Activated CD8-positive, alpha-beta T cell treated with anti-CD3 and anti-CD28 coated beads for 36 hours (primary cell): ENCODE results near the gene SNCB. TPM values are rescaled to one million over a fixed set of nuclear protein-coding genes. Genes with fewer than 3 reads are reported as not detected.

ENCODE experiments used
- ATAC-seq: fragments of 200-7000 bp; cut with Tn5 transposase; one replicate; pipeline ENCODE4 v1.10.0; 2021; ENCODE audit warnings: mild to moderate bottlenecking, moderate library complexity
- CTCF ChIA-PET: fragments of 350-600 bp; sonication (Branson Sonifier 250); formaldehyde crosslinking; loops from one replicate; lab custom pipeline; 2021; ENCODE audit warnings: antibody characterized with exemption; lab: Charles Lee
- POLR2A ChIA-PET: fragments of 350-600 bp; sonication (Branson Sonifier 250); formaldehyde crosslinking; loops from one replicate; lab custom pipeline; 2021; ENCODE audit warnings: antibody characterized with exemption; lab: Charles Lee
- DNase-seq: peaks from one replicate; pipeline ENCODE4 v3.0.0-alpha.2; 2020
- H3K27ac Mint-ChIP-seq: one replicate; pipeline ENCODE4 v1.8.0; 2021; ENCODE audit warnings: mild to moderate bottlenecking, mixed read lengths
- H3K27me3 Mint-ChIP-seq: one replicate; pipeline ENCODE4 v1.8.0; 2021; ENCODE audit warnings: mixed read lengths
- H3K36me3 Mint-ChIP-seq: one replicate; pipeline ENCODE4 v1.8.0; 2021; ENCODE audit warnings: low read depth, mixed read lengths
- H3K4me1 Mint-ChIP-seq: one replicate; pipeline ENCODE4 v1.8.0; 2021; ENCODE audit warnings: low read depth, mixed read lengths
- H3K4me3 Mint-ChIP-seq: one replicate; pipeline ENCODE4 v1.8.0; 2021; ENCODE audit warnings: mild to moderate bottlenecking, moderate library complexity, mixed read lengths
- H3K9me3 Mint-ChIP-seq: one replicate; pipeline ENCODE4 v1.8.0; 2021; ENCODE audit warnings: mixed read lengths
- intact Hi-C: fragments of 100-400 bp; cut with micrococcal nuclease; formaldehyde crosslinking; loops from one replicate; pipeline ENCODE4 v1.10.0; 2022
- total RNA-seq, 2 experiments: library from RNA; stranded (reverse); gene quantifications; one replicate each; pipeline ENCODE4 v1.2.3, GENCODE V29; 2021
- TF ChIP-seq, protein P1 (sequence below): fragments of 200-600 bp; IDR thresholded peaks from one replicate; pipeline ENCODE4 v1.8.0; 2022; ENCODE audit warnings: antibody characterized with exemption, mild to moderate bottlenecking

Gene SNCB
- total RNA-seq, 2 experiments from 2014 or later, result 0.69 to 0.79 TPM

DNA sequence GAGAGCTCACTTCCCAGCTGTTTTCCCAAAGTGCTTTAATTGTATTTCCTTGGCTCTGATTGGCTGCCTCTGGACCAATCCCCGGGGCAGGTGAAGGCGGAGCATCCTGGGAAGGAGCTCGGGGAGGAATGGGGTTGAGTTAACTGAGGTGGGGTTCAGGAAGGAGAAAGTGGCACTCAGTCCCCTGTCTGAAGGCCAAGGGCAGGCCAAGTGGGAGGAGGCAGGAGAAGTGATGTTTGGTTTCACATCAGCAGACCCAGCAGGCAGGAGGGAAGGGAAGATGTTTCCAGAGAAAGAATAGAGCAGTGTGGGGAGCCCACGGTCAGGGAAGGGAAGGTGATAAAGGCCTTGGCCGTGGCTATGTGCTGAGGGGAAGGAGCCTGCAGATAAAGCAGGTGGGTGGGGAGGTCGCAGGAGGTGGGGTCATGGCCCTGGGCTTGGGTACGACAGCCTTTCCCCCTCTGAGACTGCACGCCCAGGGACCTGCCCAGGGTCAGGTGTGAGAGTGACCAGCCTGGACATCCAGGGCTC lies 20.1 kb upstream of the SNCB start:
- intact Hi-C loops, result no loop called here
- POLR2A ChIA-PET, result interaction anchor here (1.0 to 1.3 kb wide), 2 partner anchors 8 to 246 kb away, joined by 3 to 5 read pairs; no protein-coding TSS in a partner anchor
- TF ChIP-seq, protein P1, sequence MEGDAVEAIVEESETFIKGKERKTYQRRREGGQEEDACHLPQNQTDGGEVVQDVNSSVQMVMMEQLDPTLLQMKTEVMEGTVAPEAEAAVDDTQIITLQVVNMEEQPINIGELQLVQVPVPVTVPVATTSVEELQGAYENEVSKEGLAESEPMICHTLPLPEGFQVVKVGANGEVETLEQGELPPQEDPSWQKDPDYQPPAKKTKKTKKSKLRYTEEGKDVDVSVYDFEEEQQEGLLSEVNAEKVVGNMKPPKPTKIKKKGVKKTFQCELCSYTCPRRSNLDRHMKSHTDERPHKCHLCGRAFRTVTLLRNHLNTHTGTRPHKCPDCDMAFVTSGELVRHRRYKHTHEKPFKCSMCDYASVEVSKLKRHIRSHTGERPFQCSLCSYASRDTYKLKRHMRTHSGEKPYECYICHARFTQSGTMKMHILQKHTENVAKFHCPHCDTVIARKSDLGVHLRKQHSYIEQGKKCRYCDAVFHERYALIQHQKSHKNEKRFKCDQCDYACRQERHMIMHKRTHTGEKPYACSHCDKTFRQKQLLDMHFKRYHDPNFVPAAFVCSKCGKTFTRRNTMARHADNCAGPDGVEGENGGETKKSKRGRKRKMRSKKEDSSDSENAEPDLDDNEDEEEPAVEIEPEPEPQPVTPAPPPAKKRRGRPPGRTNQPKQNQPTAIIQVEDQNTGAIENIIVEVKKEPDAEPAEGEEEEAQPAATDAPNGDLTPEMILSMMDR, result no peak

DNA sequence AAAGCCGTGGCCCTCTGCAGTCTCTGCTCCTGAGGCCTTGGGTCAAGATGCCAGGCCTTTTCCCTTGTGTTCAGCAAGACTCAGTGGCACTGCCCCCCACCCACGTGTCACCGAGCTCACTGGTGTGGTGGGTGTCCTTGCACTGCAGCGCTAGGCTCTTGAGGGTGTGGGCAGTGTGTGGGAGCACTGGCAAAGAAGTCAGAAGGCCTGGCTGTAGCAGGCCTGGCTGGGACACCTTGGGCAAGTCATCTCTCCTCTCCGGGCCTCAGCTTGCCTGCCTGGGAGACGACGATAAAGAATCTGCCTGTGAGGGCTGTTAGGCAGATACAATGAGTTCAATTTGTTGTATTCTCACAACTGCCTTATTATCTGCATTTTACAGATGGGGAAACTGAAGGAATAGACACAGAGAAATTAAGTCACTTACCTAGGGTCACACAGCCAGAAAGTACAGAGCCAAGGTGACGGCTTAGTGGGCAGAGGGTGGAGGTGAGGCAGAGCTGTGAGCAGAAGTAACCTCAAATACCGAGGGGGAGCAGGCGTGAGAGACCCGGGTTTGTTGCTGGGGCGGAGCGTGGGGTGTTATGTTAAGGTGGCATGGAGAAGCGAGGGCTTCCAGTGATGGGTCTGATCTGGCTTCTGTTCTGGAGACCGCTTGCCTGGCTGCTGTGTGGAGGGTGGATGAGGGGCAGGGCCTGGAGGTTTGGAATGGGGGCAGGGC lies 18.3 kb upstream of the SNCB start:
- no peaks in the 10 kb centered on the region for H3K9me3 Mint-ChIP-seq
- TF ChIP-seq, protein P1, result no peak
- peak overlapping the region; percentile 83 for H3K4me3 Mint-ChIP-seq
- H3K36me3 Mint-ChIP-seq, result peaks cover 8% of the 10 kb centered on the region
- peak overlapping the region; percentile 57 for H3K27ac Mint-ChIP-seq
- intact Hi-C loops, result no loop called here
- ChIA-PET CTCF (interaction anchor here (1.4 to 7.8 kb wide), 2 partner anchors 11 to 232 kb away, joined by 3 to 54 read pairs; no protein-coding TSS in a partner anchor), POLR2A (interaction anchor here (1.0 kb wide), 1 partner anchor 48 kb away, joined by 3 read pairs; no protein-coding TSS in a partner anchor)
- DNase-seq (peak; percentile 65), ATAC-seq (no peak)
- no peaks in the 10 kb centered on the region for H3K27me3 Mint-ChIP-seq
- peaks cover 62% of the 10 kb centered on the region for H3K4me1 Mint-ChIP-seq

More for the DNA sequence above, 20.1 kb upstream of the SNCB start:
- no peak overlapping the region for H3K4me3 Mint-ChIP-seq
- peaks cover 78% of the 10 kb centered on the region for H3K4me1 Mint-ChIP-seq
- DNase-seq (no peak), ATAC-seq (no peak)
- peak overlapping the region; percentile 9 for H3K27ac Mint-ChIP-seq
- peaks cover 10% of the 10 kb centered on the region for H3K36me3 Mint-ChIP-seq
- no peaks in the 10 kb centered on the region for H3K27me3 Mint-ChIP-seq
- no peaks in the 10 kb centered on the region for H3K9me3 Mint-ChIP-seq
- CTCF ChIA-PET, result interaction anchor here (2.9 to 7.8 kb wide), 2 partner anchors 9 to 10 kb away, joined by 15 to 54 read pairs; no protein-coding TSS in a partner anchor

DNA sequence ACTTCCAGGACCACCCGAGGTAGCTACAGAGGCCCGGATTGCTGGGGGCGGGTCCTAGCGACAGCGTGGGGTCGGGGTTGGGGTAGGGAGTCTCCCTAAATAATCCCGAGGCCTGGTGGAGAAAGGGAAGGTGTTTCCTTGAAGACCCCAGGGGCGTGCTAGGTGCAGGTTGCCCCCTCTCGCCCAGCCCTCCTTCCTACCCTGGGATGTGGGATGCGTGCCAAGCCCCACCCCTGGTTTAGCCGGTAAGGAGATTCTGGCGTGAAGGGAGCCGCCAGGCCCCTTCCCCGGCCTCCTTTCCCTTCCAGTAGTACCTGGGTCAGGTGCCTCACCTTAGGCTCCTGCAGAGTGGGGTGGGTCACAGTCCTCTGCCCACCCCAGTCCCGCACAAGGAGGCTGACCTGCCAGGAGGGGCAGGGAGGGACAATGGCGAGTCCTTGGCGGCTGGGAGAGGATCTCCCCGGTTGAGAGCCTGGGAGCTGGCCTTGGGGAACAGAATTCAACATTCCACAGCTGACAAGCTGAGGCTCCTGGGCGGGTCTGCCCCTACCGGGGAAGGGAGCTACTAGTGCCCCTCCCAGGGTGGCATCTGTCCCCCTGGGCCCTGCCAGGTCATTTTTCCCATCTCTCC lies 17.6 kb upstream of the SNCB start:
- H3K9me3 Mint-ChIP-seq, result no peaks in the 10 kb centered on the region
- H3K4me1 Mint-ChIP-seq, result peaks cover 56% of the 10 kb centered on the region
- H3K27me3 Mint-ChIP-seq, result no peaks in the 10 kb centered on the region
- H3K4me3 Mint-ChIP-seq, result peak overlapping the region; percentile 83
- H3K27ac Mint-ChIP-seq, result peak overlapping the region; percentile 80
- POLR2A ChIA-PET, result interaction anchor here (0.7 to 2.2 kb wide), 4 partner anchors 10 to 47 kb away, joined by 3 to 10 read pairs (median 6); no protein-coding TSS in a partner anchor
- CTCF ChIA-PET, result interaction anchor here (1.4 to 7.8 kb wide), 2 partner anchors 11 to 231 kb away, joined by 3 to 54 read pairs; no protein-coding TSS in a partner anchor
- intact Hi-C loops, result no loop called here
- DNase-seq (no peak), ATAC-seq (no peak)
- peaks cover 2% of the 10 kb centered on the region for H3K36me3 Mint-ChIP-seq
- TF ChIP-seq, protein P1, result no peak

DNA sequence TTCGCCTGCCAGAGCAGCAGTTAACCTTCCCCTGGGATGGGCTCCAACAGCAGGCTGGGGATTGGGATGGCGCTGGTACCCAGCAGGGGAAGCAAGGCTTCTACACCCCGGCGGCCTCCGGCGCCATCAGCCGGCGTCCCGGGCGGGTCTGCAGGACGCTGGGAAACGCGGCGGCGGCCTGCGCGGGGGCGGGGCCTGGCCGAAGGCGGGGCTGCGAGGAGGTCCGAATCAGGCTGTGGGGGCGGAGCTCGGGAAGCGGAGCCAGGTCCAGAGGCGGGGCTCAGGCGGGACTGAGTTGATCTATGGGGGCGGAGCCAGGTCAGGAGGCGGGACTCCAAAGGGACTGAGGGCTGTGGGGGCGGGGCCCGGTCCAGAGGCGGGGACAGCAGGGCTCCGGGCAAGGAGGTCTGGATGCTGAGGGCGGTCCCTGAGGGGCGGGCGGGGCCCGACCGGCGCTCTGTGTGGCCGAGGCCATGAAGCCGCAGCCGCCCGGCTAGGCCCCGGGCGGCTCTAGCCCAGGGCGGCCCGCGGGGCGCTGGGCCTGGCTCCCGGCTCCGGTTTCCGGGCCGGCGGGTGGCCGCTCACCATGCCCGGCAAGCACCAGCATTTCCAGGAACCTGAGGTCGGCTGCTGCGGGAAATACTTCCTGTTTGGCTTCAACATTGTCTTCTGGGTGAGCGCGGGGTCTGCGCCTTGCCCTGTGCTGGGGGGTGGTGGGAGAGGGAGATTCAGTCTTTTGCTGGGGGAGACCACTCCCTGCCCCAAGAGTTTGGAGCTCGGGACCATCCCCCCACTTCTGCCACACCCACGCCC lies 16.9 kb upstream of the SNCB start, which contains the start of gene TSPAN17:
Gene TSPAN17 (plus strand): TSS at position 455 of the 813 bp plus-strand sequence. CDS start 132 bp downstream, at position 587.
- DNase-seq, result peak; percentile 100
- Mint-ChIP-seq H3K4me3 (peak within 1 kb of the TSS; percentile 83), H3K36me3 (peaks cover 2% of the 10 kb centered on the region), H3K27me3 (no peaks in the 10 kb centered on the region), H3K9me3 (no peaks in the 10 kb centered on the region), H3K4me1 (peaks cover 50% of the 10 kb centered on the region), H3K27ac (peak within 1 kb of the TSS; percentile 88)
- intact Hi-C loops, result no loop called here
- CTCF ChIA-PET, result interaction anchor here (0.9 to 7.8 kb wide), 7 partner anchors 12 to 231 kb away, joined by 3 to 54 read pairs (median 4); partner anchors contain the start of genes EIF4E1B and SNCB
- POLR2A ChIA-PET, result interaction anchor here (0.6 to 2.2 kb wide), 11 partner anchors 8 to 199 kb away, joined by 3 to 10 read pairs (median 4); partner anchors contain the start of genes EIF4E1B, FAF2 and SNCB
- peak; percentile 96 for ATAC-seq
- TF ChIP-seq, protein P1, result no peak
